NCI-H345 treated with DMSO at 0.1 percent for 48 hours (cell line): Measurements from ENCODE around the gene BANK1.

Experiments used
- DNase-seq: peaks from one replicate; lab custom pipeline; 2025; ENCODE audit not compliant: unreplicated experiment; lab: John Stamatoyannopoulos, UW

The BANK1 gene

DNA sequence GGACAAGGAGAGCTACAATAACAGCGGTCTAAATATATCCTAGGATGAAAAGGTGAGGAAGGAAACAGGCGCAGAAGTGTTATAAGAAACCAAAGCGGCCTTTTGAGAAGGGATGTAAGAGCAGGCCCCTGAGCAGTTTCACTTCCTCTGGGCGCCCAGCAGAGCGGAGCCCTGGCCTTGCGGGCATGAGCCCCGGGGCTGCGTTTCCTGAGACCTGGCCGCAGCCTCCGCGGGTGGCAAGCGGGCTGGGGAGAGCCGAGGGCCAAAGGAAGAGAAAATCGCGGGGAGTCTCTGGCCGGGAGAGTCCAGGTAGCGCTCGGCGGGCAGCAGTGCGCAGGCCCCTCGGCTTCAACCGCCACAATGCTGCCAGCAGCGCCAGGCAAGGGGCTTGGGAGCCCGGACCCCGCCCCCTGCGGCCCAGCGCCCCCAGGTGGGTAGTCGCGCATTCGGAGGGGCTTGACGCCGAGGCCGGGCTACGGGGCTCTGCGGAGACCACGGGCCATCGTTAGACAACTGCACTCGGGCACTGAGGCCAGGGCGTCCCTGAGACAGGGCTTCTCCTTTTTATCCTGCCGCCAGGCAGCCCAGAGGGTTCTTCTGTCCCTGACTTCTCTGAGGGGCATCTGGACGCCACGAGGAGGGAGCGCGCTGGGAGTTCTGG lies at the start of gene BANK1:
TSS of gene BANK1 (plus strand) at position 210 of the 661 bp plus-strand sequence. CDS start at position 361, 151 bp downstream.
- DNase-seq = peak; percentile 27

- no peak for DNase-seq
Measured at GRCh38 chr4:101753721-101754120, 36.8 kb upstream of the BANK1 start.

- DNase-seq = no peak
Measured at GRCh38 chr4:101756181-101756580, 34.3 kb upstream of the BANK1 start.

DNA sequence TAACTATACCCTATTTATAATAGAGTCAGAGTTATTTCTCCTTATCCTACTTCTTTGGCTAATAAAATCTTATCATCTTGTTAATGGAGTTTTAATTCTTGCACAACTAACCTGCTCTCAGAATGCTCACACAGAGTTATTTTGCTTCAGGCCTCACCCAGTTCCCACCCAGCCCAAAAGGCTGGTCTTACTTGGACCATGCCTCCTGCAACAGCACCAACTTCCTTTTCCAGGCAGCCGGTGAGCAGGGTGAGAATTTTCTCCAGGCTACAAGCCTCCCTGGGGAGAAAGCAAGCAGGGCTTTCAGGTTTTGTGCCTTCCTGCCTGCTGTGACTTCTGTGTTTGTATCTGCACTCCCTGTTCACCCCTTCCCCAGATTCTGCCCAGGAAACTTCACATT lies 29.1 kb upstream of the BANK1 start:
- no peak for DNase-seq

- DNase-seq = no peak
Measured at GRCh38 chr4:101762025-101762424, 28.5 kb upstream of the BANK1 start.

- DNase-seq = no peak
Measured at GRCh38 chr4:101762534-101762933, 28.0 kb upstream of the BANK1 start.

- DNase-seq = no peak
Measured at GRCh38 chr4:101763576-101763975, 27.0 kb upstream of the BANK1 start.

DNA sequence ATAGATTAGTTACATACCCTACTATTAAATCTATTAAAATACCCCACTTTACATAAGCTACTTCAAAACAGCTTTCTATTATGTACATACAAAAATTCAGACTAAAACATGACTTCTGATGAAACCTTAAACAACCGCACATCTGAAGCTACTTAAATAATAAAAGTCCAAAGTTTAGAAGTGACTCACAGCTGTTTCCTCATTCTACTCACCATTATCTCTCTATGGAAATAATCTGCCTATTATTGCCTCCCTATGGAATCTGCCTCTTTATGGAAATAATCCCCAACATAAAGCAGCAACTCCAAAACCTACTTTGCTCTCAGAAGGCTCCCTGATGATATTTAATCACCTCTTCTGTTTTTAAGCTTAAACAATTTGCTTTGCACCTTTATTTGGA lies 15.7 kb upstream of the BANK1 start:
- no peak for DNase-seq

DNA sequence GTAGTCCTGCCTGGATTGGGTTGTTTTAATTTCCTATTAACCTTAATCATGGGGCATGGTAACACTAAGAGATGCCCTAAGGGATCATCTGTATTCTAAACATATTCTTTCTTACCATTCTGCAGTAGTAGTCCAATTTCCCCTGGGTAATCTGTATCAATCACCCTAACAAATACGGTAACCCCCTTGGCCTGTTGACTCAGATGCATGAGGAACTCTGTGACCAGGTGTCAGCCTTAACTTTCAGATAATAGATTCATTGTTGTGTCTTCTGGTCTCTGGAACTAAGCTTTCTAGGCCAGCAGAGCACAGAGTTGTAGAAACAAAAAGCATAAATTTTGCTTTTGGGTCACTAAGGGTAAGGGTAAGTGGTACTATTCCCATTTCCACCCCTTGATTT lies 13.1 kb upstream of the BANK1 start:
- no peak for DNase-seq

DNA sequence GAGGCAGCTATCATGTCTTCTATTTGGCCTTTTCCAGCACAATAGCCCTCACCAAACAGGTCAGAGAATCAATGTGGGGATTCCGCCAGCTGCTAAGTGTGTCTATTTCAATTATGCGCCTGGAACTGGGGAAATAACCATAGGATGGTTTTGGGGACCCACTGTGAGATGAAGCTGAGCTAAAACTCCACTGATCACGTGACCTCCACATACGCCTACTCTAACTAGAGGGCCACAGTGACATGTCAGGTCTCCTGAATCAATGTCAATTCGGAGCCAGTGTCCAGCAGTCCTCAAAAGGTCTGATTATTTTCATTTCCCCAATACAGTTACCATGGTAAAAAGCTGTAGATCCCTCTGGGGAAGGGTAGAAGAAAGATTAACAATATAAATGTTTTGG lies 10.2 kb upstream of the BANK1 start:
- DNase-seq = no peak

DNA sequence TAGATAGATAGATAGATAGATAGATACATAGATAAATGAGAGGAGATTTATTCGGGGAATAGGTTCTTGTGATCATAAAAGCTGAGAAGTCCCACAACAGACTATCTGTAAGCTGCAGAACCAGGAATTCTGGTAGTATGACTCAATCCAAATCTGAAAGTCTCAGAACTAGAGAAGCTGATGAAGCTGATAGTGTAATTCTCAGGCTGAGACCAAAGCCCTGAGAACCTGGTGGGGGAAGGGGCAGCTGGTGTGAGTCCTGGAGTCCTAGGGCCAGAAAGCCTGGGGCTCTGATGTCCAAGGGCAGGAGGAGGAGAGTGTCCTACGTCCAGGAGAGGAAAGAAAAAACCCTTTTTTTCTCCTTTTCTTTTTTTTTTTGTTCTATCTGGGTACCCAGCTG lies 8.0 kb upstream of the BANK1 start:
- no peak for DNase-seq

DNA sequence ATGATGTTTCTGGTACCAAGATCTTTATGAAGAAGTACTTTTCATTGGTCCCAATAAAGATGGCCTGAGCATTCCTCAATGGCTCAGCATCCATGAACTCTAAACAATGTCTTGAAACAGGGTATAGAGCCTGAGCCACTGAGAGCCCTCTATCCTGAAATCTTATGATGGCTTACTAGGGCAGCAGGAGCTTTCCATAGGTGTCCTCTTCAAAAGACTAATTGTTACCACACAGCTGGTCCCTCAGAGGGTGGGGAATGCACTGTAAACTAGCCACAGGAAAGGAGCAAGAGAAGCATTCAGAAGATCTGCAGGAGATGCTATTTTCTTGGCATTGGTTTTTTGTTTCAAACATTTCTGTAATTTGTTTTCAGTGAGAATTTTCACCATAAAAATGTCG lies 5.6 kb upstream of the BANK1 start:
- DNase-seq = no peak

GRCh38 chr4:101785486-101785885 lies 5.0 kb upstream of the BANK1 start:
- no peak for DNase-seq

DNA sequence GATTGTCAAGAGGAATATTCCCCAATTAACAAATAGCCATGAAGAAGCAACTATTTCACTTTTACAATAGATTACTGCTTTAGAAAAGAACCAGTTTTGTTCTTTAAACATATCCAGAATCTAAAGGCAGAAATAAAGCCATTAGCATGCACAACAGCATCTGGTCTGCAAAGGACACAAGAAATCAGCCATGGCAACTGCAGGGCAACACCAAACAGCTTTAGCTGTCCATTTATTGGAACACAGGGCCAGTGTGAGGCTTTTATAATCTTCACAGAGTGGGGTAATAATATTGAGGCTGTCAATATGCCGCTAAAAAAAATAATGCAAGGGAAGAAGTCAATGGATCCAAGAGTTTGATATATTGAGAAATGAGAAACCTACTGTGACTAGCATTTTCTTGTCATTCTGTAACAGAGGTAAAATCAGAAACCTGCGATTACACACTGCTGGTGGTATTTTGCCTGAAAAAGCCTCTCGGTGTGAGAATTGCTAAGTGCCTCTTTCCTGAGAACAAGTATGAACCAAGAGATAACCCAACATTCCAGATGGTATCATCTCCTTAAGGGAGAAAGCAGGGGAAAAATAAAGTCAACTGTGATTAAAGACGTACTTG lies 2.7 kb upstream of the BANK1 start:
- no peak for DNase-seq

DNA sequence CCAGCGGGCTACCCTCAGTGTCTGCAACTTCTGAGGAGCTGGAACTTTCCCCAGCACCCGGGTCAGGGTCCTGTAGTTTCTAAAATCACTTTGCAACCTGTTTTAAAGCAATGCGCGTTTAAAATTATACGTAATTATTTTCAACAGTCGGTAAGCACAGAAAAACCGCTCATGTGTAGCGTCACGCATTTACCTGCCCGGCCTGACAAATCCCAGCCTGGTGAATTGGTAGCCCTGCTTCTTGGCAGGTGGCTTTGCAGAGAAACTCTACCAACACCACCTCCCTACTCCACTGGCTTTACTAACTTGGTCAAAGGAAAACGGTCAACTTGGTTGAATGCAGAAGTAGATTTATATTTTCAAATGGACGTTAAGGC lies 640 bp downstream of the BANK1 start:
- peak; percentile 27 for DNase-seq

DNA sequence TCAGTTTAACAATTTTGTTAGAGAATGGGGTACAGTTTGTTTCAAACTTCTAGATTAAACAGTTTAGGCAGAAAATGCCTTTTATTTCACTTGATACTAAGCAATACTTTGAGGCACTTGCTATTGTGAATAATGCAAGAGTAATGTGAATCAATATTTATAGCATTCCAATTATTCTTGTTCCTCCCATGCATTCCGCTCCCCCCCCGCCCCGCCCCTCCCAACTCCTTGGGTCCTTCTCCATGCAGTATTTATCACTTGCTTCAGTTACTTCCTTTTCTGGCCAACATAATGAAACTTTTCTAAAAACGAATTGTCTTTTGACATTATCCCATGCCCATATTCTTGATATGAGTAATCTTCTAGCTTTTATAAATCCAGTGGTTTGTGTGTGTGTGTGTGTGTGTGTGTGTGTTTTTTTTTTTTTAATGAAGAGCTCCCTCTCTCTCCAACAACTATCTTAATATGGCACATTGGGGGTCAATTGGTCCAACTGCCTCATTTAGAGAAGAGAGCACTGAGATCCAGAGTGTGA lies 1.6 kb downstream of the BANK1 start:
- no peak for DNase-seq

DNA sequence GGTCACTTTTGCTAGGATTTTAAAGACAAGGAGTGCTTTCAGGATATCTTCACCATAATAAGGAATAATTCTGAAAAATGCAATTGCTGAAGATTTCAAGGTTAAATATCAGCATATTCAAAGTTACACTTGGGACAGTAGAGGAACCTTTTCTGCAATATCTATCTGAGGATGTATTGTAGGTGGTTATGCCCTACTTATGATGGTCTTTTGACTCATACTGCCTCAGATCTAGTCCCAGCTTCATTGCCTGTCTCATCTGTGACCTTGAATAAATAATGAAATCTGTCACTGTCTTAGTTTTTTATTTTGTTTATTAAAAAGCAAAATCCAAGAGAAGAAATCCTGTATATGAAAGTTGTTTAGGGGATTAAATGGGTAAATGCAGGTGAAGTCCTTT lies 2.9 kb downstream of the BANK1 start:
- no peak for DNase-seq

DNA sequence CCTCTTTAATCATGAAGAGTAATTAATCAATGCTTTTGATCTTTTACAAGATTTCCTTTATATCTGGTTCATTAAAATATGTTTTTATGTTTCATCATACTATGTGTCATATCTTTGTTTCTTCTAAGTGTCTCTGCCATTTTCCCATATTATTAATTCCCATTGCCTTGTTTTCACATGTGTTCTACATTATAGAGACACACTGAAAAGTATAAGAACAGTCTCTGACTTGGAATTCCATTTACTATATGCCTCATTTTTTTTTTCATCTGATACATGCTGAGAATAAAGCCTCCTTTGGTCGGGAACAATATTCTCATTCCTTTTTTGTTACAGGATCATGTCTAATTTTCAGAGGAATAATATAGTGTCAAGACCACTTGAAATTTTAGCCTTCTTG lies 4.3 kb downstream of the BANK1 start:
- no peak for DNase-seq

DNA sequence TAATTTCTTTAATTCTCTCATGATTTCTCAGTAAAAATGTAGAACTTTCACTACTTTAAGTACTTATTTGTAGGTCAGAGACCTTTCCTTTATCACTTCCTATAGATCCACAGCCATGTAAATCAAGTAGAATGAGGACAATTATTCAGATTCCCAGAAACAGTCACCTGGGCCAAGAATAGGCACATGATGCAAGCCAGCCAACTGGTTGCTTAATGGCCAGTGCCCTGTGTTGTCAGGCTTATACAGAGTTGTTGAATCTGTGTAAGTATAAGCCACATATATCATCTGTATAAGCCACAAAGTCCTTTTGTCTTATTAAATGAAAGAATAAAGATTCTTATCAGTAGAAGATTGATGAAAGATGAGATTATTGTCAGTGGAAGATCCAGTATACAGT lies 5.2 kb downstream of the BANK1 start:
- no peak for DNase-seq

DNA sequence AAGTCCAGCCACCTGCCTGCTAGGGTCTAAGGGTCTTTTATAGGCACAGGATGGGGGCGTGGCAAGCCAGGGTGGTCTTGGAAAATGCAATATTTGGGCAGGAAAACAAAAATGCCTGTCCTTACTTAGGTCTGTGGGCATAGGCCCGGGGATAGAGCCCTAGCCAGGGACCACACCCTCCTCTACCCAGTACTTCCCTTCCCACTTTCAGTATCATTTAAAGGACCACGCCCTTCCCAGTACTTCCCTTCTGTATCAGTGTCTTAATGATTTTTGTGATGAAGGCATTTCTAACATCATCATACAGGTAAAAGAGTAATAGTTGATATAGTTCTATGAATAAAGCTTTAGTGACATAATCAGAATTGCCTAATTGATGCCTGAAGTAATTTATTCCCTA lies 11.4 kb downstream of the BANK1 start:
- DNase-seq = no peak

- DNase-seq = no peak
Measured at GRCh38 chr4:101806914-101807313, 16.4 kb downstream of the BANK1 start.

- DNase-seq = no peak
Measured at GRCh38 chr4:101807351-101807750, 16.8 kb downstream of the BANK1 start.

GRCh38 chr4:101813604-101814003 lies 23.1 kb downstream of the BANK1 start:
- DNase-seq = no peak
